Right lobe of liver (tissue), 4 donors: ENCODE results near the gene SYPL1.
"Not testable (repeated sequence)": the region's sequence is repeated elsewhere in the genome, so short reads cannot be mapped to it uniquely, and the experiment has no call there.

Experiments used
- CTCF ChIP-seq, 4 donors: fragments of 200-600 bp in 3 of 4; fragments of 450-650 bp in 1 of 4; IDR thresholded peaks; one replicate each; pipeline versions ENCODE4 v1.5.1 to v1.8.0; 2016 to 2022; ENCODE audit warnings: antibody characterized with exemption in 4 of 4, mild to moderate bottlenecking in 2 of 4
- POLR2A ChIP-seq: fragments of 450-650 bp; IDR thresholded peaks from one replicate; pipeline ENCODE4 v1.6.1; 2017; ENCODE audit warnings: antibody characterized with exemption, mild to moderate bottlenecking
- donor health status: DM: no; HTN: no; CAD: no.
- donor health status: DM: no; HTN: no; CAD: no.
- donor health status: DM: no; HTN: yes; CAD: no.

- TF ChIP-seq CTCF (IDR thresholded peaks at IDR 0.05); POLR2A: not testable (repeated sequence)
These were observed 26.1 kb upstream of the SYPL1 start for GRCh38 chr7:106138181-106138580.
